Smooth muscle cell (in vitro differentiated cells): ENCODE data around the gene REXO4. TPM values are rescaled to one million over a fixed set of nuclear protein-coding genes. Genes with fewer than 3 reads are reported as not detected.

ENCODE experiments used
- DNase-seq: peaks from one replicate; lab custom pipeline; 2025; ENCODE audit not compliant: unreplicated experiment; lab: John Stamatoyannopoulos, UW
- H2AFZ ChIP-seq: fragments of 200-600 bp; sonication (generic); 2 replicates; pipeline ENCODE4 v1.6.0; 2016; ENCODE audit warnings: antibody characterized with exemption, low read depth, mild to moderate bottlenecking
- H3F3A ChIP-seq: fragments of 200-600 bp; sonication (generic); 2 replicates; pipeline ENCODE4 v1.6.0; 2017; ENCODE audit warnings: antibody characterized with exemption, low read depth
- H3K27ac ChIP-seq: fragments of 200-600 bp; sonication (generic); 2 replicates; pipeline ENCODE4 v1.5.1; 2016; ENCODE audit warnings: low read depth, mild to moderate bottlenecking
- H3K27me3 ChIP-seq: fragments of 200-600 bp; sonication (generic); 2 replicates; pipeline ENCODE4 v1.6.1; 2016; ENCODE audit warnings: low read depth, mild to moderate bottlenecking
- H3K36me3 ChIP-seq: fragments of 200-600 bp; sonication (generic); 2 replicates; pipeline ENCODE4 v1.5.1; 2016; ENCODE audit warnings: low read depth
- H3K4me1 ChIP-seq: fragments of 200-600 bp; sonication (generic); 2 replicates; pipeline ENCODE4 v1.5.1; 2016; ENCODE audit warnings: low read depth
- H3K4me2 ChIP-seq: fragments of 200-600 bp; sonication (generic); 2 replicates; pipeline ENCODE4 v1.6.0; 2016; ENCODE audit warnings: mild to moderate bottlenecking
- H3K4me3 ChIP-seq: fragments of 200-600 bp; sonication (generic); 2 replicates; pipeline ENCODE4 v1.5.1; 2016; ENCODE audit warnings: mild to moderate bottlenecking
- H3K79me2 ChIP-seq: fragments of 200-600 bp; sonication (generic); 2 replicates; pipeline ENCODE4 v1.6.0; 2016; ENCODE audit warnings: low read depth, mild to moderate bottlenecking
- H3K9ac ChIP-seq: fragments of 200-600 bp; sonication (generic); 2 replicates; pipeline ENCODE4 v1.6.0; 2016; ENCODE audit warnings: low read depth
- H3K9me3 ChIP-seq: fragments of 200-600 bp; sonication (generic); replicated peaks from 2 replicates; pipeline ENCODE4 v1.5.1; 2016; ENCODE audit warnings: low read depth
- H4K20me1 ChIP-seq: fragments of 200-600 bp; sonication (generic); 2 replicates; pipeline ENCODE4 v1.6.0; 2016; ENCODE audit warnings: low read depth
- CTCF ChIP-seq: fragments of 200-600 bp; sonication (generic); IDR thresholded peaks from 2 replicates; pipeline ENCODE4 v1.5.1; 2017; ENCODE audit warnings: borderline replicate concordance, mild to moderate bottlenecking, antibody characterized with exemption; ENCODE audit not compliant: insufficient read depth, poor library complexity, severe bottlenecking
- WGBS: methylation state at CpG from one replicate; pipeline ENCODE4 v1.1.7; 2016; ENCODE audit warnings: low lambda C conversion rate; 5-methylcytosine and 5-hydroxymethylcytosine counted together
- polyA plus RNA-seq: library from polyadenylated mRNA; unstranded; fragments of >200 nt; fragmentation: Nextera tagmentation; extraction: Ambion mirVana; gene quantifications from 2 replicates; pipeline ENCODE4 v1.2.1, GENCODE V29; 2016
- total RNA-seq: library from RNA; depleted of rRNA; stranded (reverse); fragments of >200 nt; gene quantifications from 2 replicates; pipeline ENCODE4 v1.2.3, GENCODE V29; 2014

REXO4 gene
- total and polyA plus RNA-seq, 2 experiments from 2014 or later: 11.5 to 18.5 TPM

- TF ChIP-seq CTCF: no peak
- H3K27ac ChIP-seq: no peak overlapping the region
- DNase-seq: no peak
- H3K79me2 ChIP-seq: no peaks in the 10 kb centered on the region
- peaks cover 2% of the 10 kb centered on the region for H3K4me1 ChIP-seq
- peak overlapping the region; percentile 41 for H3K4me3 ChIP-seq
- no peak overlapping the region for H2AFZ ChIP-seq
- H3K4me2 ChIP-seq: peak overlapping the region; percentile 74
- no peaks in the 10 kb centered on the region for H3F3A ChIP-seq
- WGBS: 0% methylated on average over 1 of the region's 57 CpGs
- no peaks in the 10 kb centered on the region for H4K20me1 ChIP-seq
- no peaks in the 10 kb centered on the region for H3K9me3 ChIP-seq
- peaks cover 11% of the 10 kb centered on the region for H3K27me3 ChIP-seq
- H3K9ac ChIP-seq: no peak overlapping the region
- no peaks in the 10 kb centered on the region for H3K36me3 ChIP-seq
These were observed 10.8 kb upstream of the REXO4 start for GRCh38 chr9:133428617-133429101.

GRCh38 chr9:133427658-133428348 lies 10.0 kb upstream of the REXO4 start:
- Histone ChIP-seq H3K9ac (no peak overlapping the region), H3K4me1 (peaks cover 2% of the 10 kb centered on the region), H3K4me2 (peak overlapping the region; percentile 74), H3K79me2 (no peaks in the 10 kb centered on the region), H3K27ac (no peak overlapping the region), H3K4me3 (peak overlapping the region; percentile 41), H3F3A (no peaks in the 10 kb centered on the region), H3K9me3 (no peaks in the 10 kb centered on the region), H3K27me3 (peaks cover 11% of the 10 kb centered on the region), H4K20me1 (no peaks in the 10 kb centered on the region), H3K36me3 (no peaks in the 10 kb centered on the region), H2AFZ (no peak overlapping the region)
- no peak for TF ChIP-seq CTCF
- DNase-seq: no peak
- 55% methylated on average over 10 of the region's 10 CpGs for WGBS

GRCh38 chr9:133426011-133426410 lies 8.2 kb upstream of the REXO4 start:
- Histone ChIP-seq H3K9me3 (no peaks in the 10 kb centered on the region), H3K9ac (no peak overlapping the region), H3K27me3 (peaks cover 11% of the 10 kb centered on the region), H2AFZ (no peak overlapping the region), H4K20me1 (no peaks in the 10 kb centered on the region), H3F3A (no peaks in the 10 kb centered on the region), H3K36me3 (no peaks in the 10 kb centered on the region), H3K4me1 (peaks cover 2% of the 10 kb centered on the region), H3K4me3 (no peak overlapping the region), H3K4me2 (no peak overlapping the region), H3K79me2 (no peaks in the 10 kb centered on the region), H3K27ac (no peak overlapping the region)
- WGBS: 96% methylated on average over 11 of the region's 11 CpGs
- TF ChIP-seq CTCF: no peak
- DNase-seq: no peak
